ENCODE data around the gene CHRNA3.

The CHRNA3 gene
- total RNA-seq = 0 to 0.07 reads per million in 2 donors

- no peak for DNase-seq
Observed at GRCh38 chr15:78620527-78621421, at the start of gene CHRNA3. CHRNA3 (minus strand) TSS chr15:78620996; CDS start chr15:78620794, 202 bp downstream.

GRCh38 chr15:78668987-78669386 lies 48.2 kb upstream of the CHRNA3 start:
- no peak for DNase-seq

- DNase-seq = no peak
Observed at GRCh38 chr15:78667578-78668236, 46.9 kb upstream of the CHRNA3 start.

GRCh38 chr15:78666010-78666409 lies 45.2 kb upstream of the CHRNA3 start:
- DNase-seq = no peak

GRCh38 chr15:78663703-78664102 lies 42.9 kb upstream of the CHRNA3 start:
- DNase-seq = no peak

- no peak for DNase-seq
Observed at GRCh38 chr15:78662028-78662427, 41.2 kb upstream of the CHRNA3 start.

GRCh38 chr15:78661001-78661400 lies 40.2 kb upstream of the CHRNA3 start:
- DNase-seq = no peak

GRCh38 chr15:78660584-78660983 lies 39.8 kb upstream of the CHRNA3 start:
- no peak for DNase-seq

- no peak for DNase-seq
Observed at GRCh38 chr15:78658823-78659222, 38.0 kb upstream of the CHRNA3 start.

GRCh38 chr15:78654272-78654671 lies 33.5 kb upstream of the CHRNA3 start:
- no peak for DNase-seq

GRCh38 chr15:78651930-78652615 lies 31.3 kb upstream of the CHRNA3 start:
- no peak for DNase-seq

- no peak for DNase-seq
Observed at GRCh38 chr15:78651007-78651406, 30.2 kb upstream of the CHRNA3 start.

GRCh38 chr15:78650022-78650421 lies 29.2 kb upstream of the CHRNA3 start:
- no peak for DNase-seq

- DNase-seq = no peak
Observed at GRCh38 chr15:78645009-78645408, 24.2 kb upstream of the CHRNA3 start.

- no peak for DNase-seq
Observed at GRCh38 chr15:78642331-78642730, 21.5 kb upstream of the CHRNA3 start.

GRCh38 chr15:78641749-78642275 lies 21.0 kb upstream of the CHRNA3 start:
- no peak for DNase-seq

GRCh38 chr15:78641102-78641748 lies 20.4 kb upstream of the CHRNA3 start, which contains the start of gene CHRNB4:
CHRNB4 (minus strand) TSS chr15:78641210; CDS start chr15:78641133, 77 bp downstream.
- no peak for DNase-seq

- no peak for DNase-seq
Observed at GRCh38 chr15:78640527-78641101, 19.8 kb upstream of the CHRNA3 start.

GRCh38 chr15:78638658-78639314 lies 18.0 kb upstream of the CHRNA3 start:
- peak; percentile 18 for DNase-seq

- DNase-seq = no peak
Observed at GRCh38 chr15:78637776-78638435, 17.1 kb upstream of the CHRNA3 start.

GRCh38 chr15:78636378-78636859 lies 15.6 kb upstream of the CHRNA3 start:
- no peak for DNase-seq
